SH-SY5Y (cell line): ENCODE data around the gene RPAP3.

Experiments used
- GATA2 ChIP-seq: IDR thresholded peaks from 2 replicates; pipeline ENCODE4 v1.6.1; 2011; ENCODE audit warnings: mild to moderate bottlenecking, low read depth, low read length
- GATA3 ChIP-seq: IDR thresholded peaks from 2 replicates; pipeline ENCODE4 v1.6.1; 2011; ENCODE audit warnings: low read depth, mild to moderate bottlenecking, low read length, moderate library complexity

- TF ChIP-seq GATA2 (no peak), GATA3 (no peak)
These were observed 68.7 kb downstream of the RPAP3 start for GRCh38 chr12:47636908-47637780.
